Measurements from ENCODE around the gene NDUFB11. TPM values are rescaled to one million over a fixed set of nuclear protein-coding genes. Genes with fewer than 3 reads are reported as not detected.
"Not testable (repeated sequence)": the region's sequence is repeated elsewhere in the genome, so short reads cannot be mapped to it uniquely, and the experiment has no call there.

Gene NDUFB11
- total RNA-seq, 1 donor from 2014 or later = 94.1 TPM

- H3K36me3 Mint-ChIP-seq (ENCODE audit: insufficient read depth) = no peaks in the 10 kb centered on the region
- no peak overlapping the region for H3K4me3 Mint-ChIP-seq (ENCODE audit: low read depth)
- no peaks in the 10 kb centered on the region for H3K27me3 Mint-ChIP-seq
- DNase-seq (ENCODE audit: low spot score, unreplicated experiment) = no peak
- no peak for TF ChIP-seq CTCF (IDR thresholded peaks at IDR 0.05; ENCODE audit: unreplicated experiment)
- H3K9me3 Mint-ChIP-seq (ENCODE audit: low read depth) = no peaks in the 10 kb centered on the region
- no peaks in the 10 kb centered on the region for H3K4me1 Mint-ChIP-seq (ENCODE audit: low read depth)
- H3K27ac Mint-ChIP-seq = no peak overlapping the region
Measured at GRCh38 chrX:47133493-47133892, 11.0 kb downstream of the NDUFB11 start.

GRCh38 chrX:47129899-47130358 is 14.6 kb downstream of the NDUFB11 start:
- peaks cover 3% of the 10 kb centered on the region for H3K9me3 Mint-ChIP-seq (ENCODE audit: low read depth)
- H3K27ac Mint-ChIP-seq = no peak overlapping the region
- no peak for TF ChIP-seq CTCF (IDR thresholded peaks at IDR 0.05; ENCODE audit: unreplicated experiment)

GRCh38 chrX:47129157-47129898 is 15.2 kb downstream of the NDUFB11 start:
- H3K9me3 Mint-ChIP-seq (ENCODE audit: low read depth) = peaks cover 3% of the 10 kb centered on the region
- H3K4me3 Mint-ChIP-seq (ENCODE audit: low read depth) = peak overlapping the region; percentile 97

More at GRCh38 chrX:47129899-47130358, 14.6 kb downstream of the NDUFB11 start:
- no peak for DNase-seq (ENCODE audit: low spot score, unreplicated experiment)
- H3K27me3 Mint-ChIP-seq = no peaks in the 10 kb centered on the region
- peak overlapping the region; percentile 97 for H3K4me3 Mint-ChIP-seq (ENCODE audit: low read depth)
- H3K4me1 Mint-ChIP-seq (ENCODE audit: low read depth) = no peaks in the 10 kb centered on the region
- no peaks in the 10 kb centered on the region for H3K36me3 Mint-ChIP-seq (ENCODE audit: insufficient read depth)

GRCh38 chrX:47124466-47124865 is 20.0 kb downstream of the NDUFB11 start:
- H3K9me3 Mint-ChIP-seq (ENCODE audit: low read depth); H3K4me1 Mint-ChIP-seq (ENCODE audit: low read depth); H3K36me3 Mint-ChIP-seq (ENCODE audit: insufficient read depth); H3K4me3 Mint-ChIP-seq (ENCODE audit: low read depth); H3K27ac Mint-ChIP-seq; H3K27me3 Mint-ChIP-seq; DNase-seq (ENCODE audit: low spot score, unreplicated experiment): not testable (repeated sequence)

More at GRCh38 chrX:47129157-47129898, 15.2 kb downstream of the NDUFB11 start:
- H3K27me3 Mint-ChIP-seq = no peaks in the 10 kb centered on the region
- DNase-seq (ENCODE audit: low spot score, unreplicated experiment) = peak; percentile 67
- TF ChIP-seq CTCF (IDR thresholded peaks at IDR 0.05; ENCODE audit: unreplicated experiment) = no peak
- H3K36me3 Mint-ChIP-seq (ENCODE audit: insufficient read depth) = no peaks in the 10 kb centered on the region
- H3K4me1 Mint-ChIP-seq (ENCODE audit: low read depth) = no peaks in the 10 kb centered on the region
- H3K27ac Mint-ChIP-seq = peak overlapping the region; percentile 98

GRCh38 chrX:47116551-47117110 is 27.9 kb downstream of the NDUFB11 start:
- H3K36me3 Mint-ChIP-seq (ENCODE audit: insufficient read depth); H3K27me3 Mint-ChIP-seq; H3K4me1 Mint-ChIP-seq (ENCODE audit: low read depth); H3K4me3 Mint-ChIP-seq (ENCODE audit: low read depth); H3K27ac Mint-ChIP-seq; DNase-seq (ENCODE audit: low spot score, unreplicated experiment): not testable (repeated sequence)
- H3K9me3 Mint-ChIP-seq (ENCODE audit: low read depth) = peaks cover 19% of the 10 kb centered on the region

GRCh38 chrX:47112316-47112954 is 32.1 kb downstream of the NDUFB11 start:
- Mint-ChIP-seq H3K4me1 (ENCODE audit: low read depth) (no peaks in the 10 kb centered on the region), H3K36me3 (ENCODE audit: insufficient read depth) (peaks cover 5% of the 10 kb centered on the region), H3K4me3 (ENCODE audit: low read depth) (no peak overlapping the region), H3K27ac (no peak overlapping the region), H3K9me3 (ENCODE audit: low read depth) (peaks cover 24% of the 10 kb centered on the region), H3K27me3 (no peaks in the 10 kb centered on the region)
- no peak for DNase-seq (ENCODE audit: low spot score, unreplicated experiment)
- no peak for TF ChIP-seq CTCF (IDR thresholded peaks at IDR 0.05; ENCODE audit: unreplicated experiment)

GRCh38 chrX:47110936-47111615 is 33.4 kb downstream of the NDUFB11 start:
- not testable (repeated sequence) for H3K4me3 Mint-ChIP-seq (ENCODE audit: low read depth); H3K36me3 Mint-ChIP-seq (ENCODE audit: insufficient read depth); H3K4me1 Mint-ChIP-seq (ENCODE audit: low read depth); H3K27ac Mint-ChIP-seq; H3K27me3 Mint-ChIP-seq; DNase-seq (ENCODE audit: low spot score, unreplicated experiment)
- H3K9me3 Mint-ChIP-seq (ENCODE audit: low read depth) = peaks cover 19% of the 10 kb centered on the region
